ENCODE results near the gene SYPL1. TPM values are rescaled to one million over a fixed set of nuclear protein-coding genes. Genes with fewer than 3 reads are reported as not detected.
A peak's percentile ranks its signal among the peaks of the same experiment; 100 is the strongest.

Gene SYPL1
- total RNA-seq, 1 experiment from 2014 or later = 78.0 TPM

GRCh38 chr7:106065575-106066500, 46.3 kb downstream of the SYPL1 start:
- peak overlapping the region; percentile 22 to 49 for H3K4me3 ChIP-seq (replicated peaks in 1 of 2; ENCODE audit: low read depth in 1 of 2, low read length in 2 of 2)
- ATAC-seq (no peak), DNase-seq (ENCODE audit: low read depth, low spot score) (no peak)
- TF ChIP-seq POLR2A (IDR thresholded peaks at IDR 0.05; ENCODE audit: borderline replicate concordance, extremely low read depth, insufficient read depth, insufficient read length) = no peak
- no peak for TF ChIP-seq SP1 (IDR thresholded peaks at IDR 0.05; ENCODE audit: low read depth)
- no peak for TF ChIP-seq EZH2 (IDR thresholded peaks at IDR 0.05)
- no peak for TF ChIP-seq ZBTB33 (IDR thresholded peaks at IDR 0.05; ENCODE audit: extremely low read depth, insufficient replicate concordance, low read length)
- no peak for TF ChIP-seq SRF (IDR thresholded peaks at IDR 0.05; ENCODE audit: low read depth)
- TF ChIP-seq CBX3 (IDR thresholded peaks at IDR 0.05; ENCODE audit: low read depth) = no peak
- no peak for TF ChIP-seq ELF1 (IDR thresholded peaks at IDR 0.05; ENCODE audit: borderline replicate concordance, low read depth)
- no peak for TF ChIP-seq ZFX (IDR thresholded peaks at IDR 0.05)
- TF ChIP-seq CTCF (IDR thresholded peaks at IDR 0.05 in 2 of 3, conservative IDR thresholded peaks at IDR 0.05 in 1 of 3; ENCODE audit: borderline replicate concordance in 1 of 3, insufficient read depth in 1 of 3, low read depth in 2 of 3, low read length in 2 of 3) = no peak
- TF ChIP-seq EGR1 (IDR thresholded peaks at IDR 0.05; ENCODE audit: low read depth) = no peak
- no peak for TF ChIP-seq REST (IDR thresholded peaks at IDR 0.05; ENCODE audit: low read depth)
- no peak for TF ChIP-seq ZNF274 (IDR thresholded peaks at IDR 0.05; ENCODE audit: low read depth, low read length)
- TF ChIP-seq EZH2phosphoT487 (IDR thresholded peaks at IDR 0.05; ENCODE audit: borderline replicate concordance) = no peak
- TF ChIP-seq ATF3 (IDR thresholded peaks at IDR 0.05) = no peak
- no peak for TF ChIP-seq RAD21 (IDR thresholded peaks at IDR 0.05; ENCODE audit: low read depth)
- TF ChIP-seq YY1 (IDR thresholded peaks at IDR 0.05; ENCODE audit: extremely low read depth, insufficient replicate concordance, low read depth, low read length) = no peak
- TF ChIP-seq FOSL1 (IDR thresholded peaks at IDR 0.05; ENCODE audit: low read depth) = no peak
- no peaks in the 10 kb centered on the region for H3K79me2 ChIP-seq (ENCODE audit: insufficient read depth, low read length)
- peak overlapping the region; percentile 55 for H3K27ac ChIP-seq (ENCODE audit: low read depth, low read length)
- H3K27me3 ChIP-seq (ENCODE audit: insufficient read depth, low read length) = no peaks in the 10 kb centered on the region
- no peaks in the 10 kb centered on the region for H4K20me1 ChIP-seq (ENCODE audit: insufficient read depth)
- H3K36me3 ChIP-seq (ENCODE audit: control insufficient read depth in 1 of 2, insufficient read depth in 2 of 2, low read length in 2 of 2) = no peaks in the 10 kb centered on the region
- peak overlapping the region; percentile 84 for H2AFZ ChIP-seq (ENCODE audit: low read depth, low read length, poor library complexity, severe bottlenecking)
- ChIA-PET POLR2A (interaction anchor here (0.8 to 1.3 kb wide), 2 partner anchors 46 to 88 kb away, joined by 3 to 5 read pairs; partner anchors contain the start of gene SYPL1), CTCF (interaction anchor here (1.3 to 2.7 kb wide), 2 partner anchors 7 to 88 kb away, joined by 5 to 14 read pairs; no protein-coding TSS in a partner anchor), RAD21 (ENCODE audit: low non-redundant PET in 1 of 2, low total read pairs in 2 of 2, uncharacterized antibody in 2 of 2, unreplicated experiment in 2 of 2) (no interaction called here)
- H3K9me3 ChIP-seq (ENCODE audit: control insufficient read depth in 1 of 2, insufficient read depth in 1 of 2, low read depth in 1 of 2, low read length in 2 of 2) = no peaks in the 10 kb centered on the region
- peak overlapping the region; percentile 52 for H3K9ac ChIP-seq (ENCODE audit: low read length)
- intact Hi-C loops (cut with micrococcal nuclease) = no loop called here
- peaks cover 15 to 40% of the 10 kb centered on the region in 2 experiments for H3K4me1 ChIP-seq (ENCODE audit: control insufficient read depth in 1 of 2, insufficient read depth in 2 of 2, low read length in 2 of 2)
- BruUV-seq (replicated peaks) = no TSS peak
- no peaks in the 10 kb centered on the region for H3K9me2 ChIP-seq (ENCODE audit: insufficient read depth)
- peak overlapping the region; percentile 87 for H3K4me2 ChIP-seq (ENCODE audit: low read length)

All from HCT116 (cell line).